ENCODE measurements around the gene KCNB1. TPM values are rescaled to one million over a fixed set of nuclear protein-coding genes. Genes with fewer than 3 reads are reported as not detected.

KCNB1 gene
- total RNA-seq, 1 donor from 2014 or later = 2.0 TPM

DNA sequence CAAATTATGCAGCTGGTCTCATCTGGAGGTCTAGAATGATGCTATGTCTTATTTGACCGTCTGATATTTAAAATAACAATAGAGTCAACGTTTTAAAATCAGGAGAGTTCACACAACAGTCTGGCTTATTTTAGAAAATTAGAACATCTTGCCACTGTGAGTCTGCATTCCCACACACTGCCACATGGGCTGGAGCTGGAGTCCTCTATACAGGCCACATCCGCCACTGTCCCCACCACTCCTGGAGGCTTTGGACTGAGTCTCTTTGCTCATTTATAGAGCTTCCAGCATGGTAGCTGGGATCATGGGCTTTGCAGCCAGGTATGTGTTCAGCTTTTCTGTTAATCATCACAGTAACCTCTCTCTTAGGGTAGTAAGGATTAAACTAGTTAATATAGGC, 135.8 kb downstream of the KCNB1 start:
- H3K27ac ChIP-seq = no peak overlapping the region
- H3K4me3 ChIP-seq = no peak overlapping the region
- no peaks in the 10 kb centered on the region for H3K36me3 ChIP-seq
- H3K27me3 ChIP-seq = no peaks in the 10 kb centered on the region
- TF ChIP-seq CTCF (IDR thresholded peaks at IDR 0.05) (no peak), POLR2A (IDR thresholded peaks at IDR 0.05) (no peak), POLR2AphosphoS5 (IDR thresholded peaks at IDR 0.05; ENCODE audit: insufficient read depth in 1 of 2, low read depth in 1 of 2) (no peak)
- H3K4me1 ChIP-seq = peaks cover 21% of the 10 kb centered on the region
- no peak for DNase-seq (ENCODE audit: extremely low spot score in 2 of 2)
- intact Hi-C loops (cut with DNase I) = loop anchor here (5.0 kb wide), 1 partner anchor 36 kb away; no protein-coding TSS in a partner anchor
- no peaks in the 10 kb centered on the region for H3K9me3 ChIP-seq

GRCh38 chr20:49345524-49345923, 136.9 kb downstream of the KCNB1 start:
- no peaks in the 10 kb centered on the region for H3K9me3 ChIP-seq
- no peak for TF ChIP-seq CTCF (IDR thresholded peaks at IDR 0.05)
- peak in 1 of 2 donors; percentile 35 for TF ChIP-seq POLR2AphosphoS5 (IDR thresholded peaks at IDR 0.05; ENCODE audit: insufficient read depth in 1 of 2, low read depth in 1 of 2)
- no peak for TF ChIP-seq POLR2A (IDR thresholded peaks at IDR 0.05)
- no peaks in the 10 kb centered on the region for H3K36me3 ChIP-seq
- H3K27ac ChIP-seq = peak overlapping the region; percentile 78
- H3K4me3 ChIP-seq = no peak overlapping the region
- intact Hi-C loops (cut with DNase I) = loop anchor here (5.0 kb wide), 1 partner anchor 37 kb away; no protein-coding TSS in a partner anchor
- no peaks in the 10 kb centered on the region for H3K27me3 ChIP-seq
- peaks cover 21% of the 10 kb centered on the region for H3K4me1 ChIP-seq
- no peak for DNase-seq (ENCODE audit: extremely low spot score in 2 of 2)

DNA sequence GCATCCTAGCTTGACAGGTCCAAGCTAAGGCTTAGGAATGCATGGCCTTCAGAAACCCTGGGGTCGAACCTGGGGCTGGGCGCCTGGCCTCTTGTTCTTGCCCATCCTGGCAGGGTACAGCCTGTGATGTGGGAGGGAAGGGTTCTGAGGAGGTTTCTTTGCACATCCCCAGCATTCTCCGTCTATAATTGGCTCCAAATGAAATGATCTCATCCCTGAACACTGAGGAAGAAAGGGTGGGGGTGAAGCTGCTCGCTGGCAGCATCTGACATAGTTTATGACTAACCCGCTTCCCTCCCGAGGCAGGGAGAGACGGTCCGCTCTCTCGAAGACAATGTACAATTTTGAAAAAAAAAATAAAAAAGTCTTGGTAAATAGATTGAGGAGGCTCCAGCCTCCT, 137.5 kb downstream of the KCNB1 start:
- Histone ChIP-seq H3K27me3 (no peaks in the 10 kb centered on the region), H3K36me3 (no peaks in the 10 kb centered on the region), H3K4me1 (peaks cover 21% of the 10 kb centered on the region), H3K27ac (peak overlapping the region; percentile 78), H3K4me3 (no peak overlapping the region), H3K9me3 (no peaks in the 10 kb centered on the region)
- intact Hi-C loops (cut with DNase I) = loop anchor here (5.0 kb wide), 1 partner anchor 37 kb away; no protein-coding TSS in a partner anchor
- DNase-seq (ENCODE audit: extremely low spot score in 2 of 2) = no peak
- TF ChIP-seq POLR2AphosphoS5 (IDR thresholded peaks at IDR 0.05; ENCODE audit: insufficient read depth in 1 of 2, low read depth in 1 of 2) = peak; percentile 64 to 74
- TF ChIP-seq POLR2A (IDR thresholded peaks at IDR 0.05) = no peak

DNA sequence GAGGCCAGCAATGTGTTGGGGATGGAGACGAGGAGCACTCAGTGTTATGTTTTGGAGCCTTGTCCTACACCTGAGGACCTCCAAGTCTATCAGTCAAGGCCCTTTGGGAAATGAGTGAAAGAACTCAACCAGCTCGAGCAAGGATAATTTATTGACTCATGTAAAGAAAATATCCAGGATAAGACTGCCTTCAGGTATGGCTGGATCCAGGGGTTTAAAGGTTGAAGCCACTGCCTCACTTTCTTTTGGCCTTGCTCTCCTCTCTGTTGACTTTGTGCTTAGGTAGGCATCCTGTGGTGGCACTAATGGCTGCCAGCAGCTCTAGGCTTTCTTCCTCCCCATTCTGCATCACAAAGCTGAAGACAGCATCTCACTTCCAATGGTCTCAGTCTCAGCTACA, 138.3 kb downstream of the KCNB1 start:
- Histone ChIP-seq H3K27ac (peak overlapping the region; percentile 78), H3K4me1 (peaks cover 21% of the 10 kb centered on the region)
- intact Hi-C loops (cut with DNase I) = no loop called here

DNA sequence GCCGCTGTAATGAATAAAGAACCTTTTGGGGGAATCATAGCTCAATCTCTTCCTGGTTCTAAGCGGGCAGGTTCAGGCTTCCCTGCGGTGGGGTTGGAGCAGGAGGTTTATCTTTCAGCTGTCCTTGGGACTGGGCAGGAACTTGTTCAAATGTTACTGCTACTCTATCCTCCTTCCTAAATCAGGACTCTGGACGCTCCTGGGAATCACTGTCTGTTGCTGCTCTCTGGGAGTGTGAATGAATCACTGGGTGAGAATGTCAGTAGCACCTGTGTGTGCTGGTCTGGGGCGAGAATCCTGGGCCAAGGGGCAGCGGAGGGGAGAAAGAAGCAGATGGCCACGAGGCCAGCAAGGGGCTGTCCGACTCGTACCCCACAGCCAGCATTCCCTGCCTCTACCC, 139.2 kb downstream of the KCNB1 start:
- H3K27ac ChIP-seq = no peak overlapping the region
- no peak overlapping the region for H3K4me3 ChIP-seq
- H3K36me3 ChIP-seq = no peaks in the 10 kb centered on the region
- no peaks in the 10 kb centered on the region for H3K9me3 ChIP-seq
- peaks cover 21% of the 10 kb centered on the region for H3K4me1 ChIP-seq
- H3K27me3 ChIP-seq = no peaks in the 10 kb centered on the region
- DNase-seq (ENCODE audit: extremely low spot score in 2 of 2) = no peak
- intact Hi-C loops (cut with DNase I) = no loop called here
- no peak for TF ChIP-seq CTCF (IDR thresholded peaks at IDR 0.05)
- no peak for TF ChIP-seq POLR2A (IDR thresholded peaks at IDR 0.05)
- no peak for TF ChIP-seq POLR2AphosphoS5 (IDR thresholded peaks at IDR 0.05; ENCODE audit: insufficient read depth in 1 of 2, low read depth in 1 of 2)

More for the DNA sequence above, 138.3 kb downstream of the KCNB1 start:
- no peak for TF ChIP-seq POLR2A (IDR thresholded peaks at IDR 0.05)
- no peak for TF ChIP-seq POLR2AphosphoS5 (IDR thresholded peaks at IDR 0.05; ENCODE audit: insufficient read depth in 1 of 2, low read depth in 1 of 2)
- TF ChIP-seq CTCF (IDR thresholded peaks at IDR 0.05) = no peak
- no peak for DNase-seq (ENCODE audit: extremely low spot score in 2 of 2)
- no peaks in the 10 kb centered on the region for H3K36me3 ChIP-seq
- no peak overlapping the region for H3K4me3 ChIP-seq
- H3K9me3 ChIP-seq = no peaks in the 10 kb centered on the region
- H3K27me3 ChIP-seq = no peaks in the 10 kb centered on the region
